ENCODE measurements around the gene PLEKHA7.

GRCh38 chr11:17003426-17003825 is 10.8 kb downstream of the PLEKHA7 start:
- TF ChIP-seq CTCF (IDR thresholded peaks at IDR 0.05) (no peak), POLR2A (IDR thresholded peaks at IDR 0.05) (no peak)

All from right lobe of liver (tissue), 4 donors.